HepG2 (cell line): Measurements from ENCODE around the gene ZNF618. TPM values are rescaled to one million over a fixed set of nuclear protein-coding genes. Genes with fewer than 3 reads are reported as not detected.

Experiments
- CENPT ChIP-seq: sonication (generic); formaldehyde crosslinking; IDR thresholded peaks from 2 replicates; pipeline ENCODE4 v1.8.0; 2022; ENCODE audit warnings: low read depth, mild to moderate bottlenecking, moderate library complexity, missing genetic modification reagents
- IRF9 ChIP-seq: sonication (generic); formaldehyde crosslinking; IDR thresholded peaks from 2 replicates; pipeline ENCODE4 v1.8.0; 2022; ENCODE audit warnings: missing genetic modification reagents, mild to moderate bottlenecking, borderline replicate concordance
- ZFP41 ChIP-seq: sonication (generic); formaldehyde crosslinking; IDR thresholded peaks from 2 replicates; pipeline ENCODE4 v1.4.0; 2020; ENCODE audit warnings: mild to moderate bottlenecking, missing genetic modification reagents, borderline replicate concordance
- ZHX2 ChIP-seq, 2 experiments: sonication (generic) in 1 of 2; formaldehyde crosslinking in 1 of 2; IDR thresholded peaks; 2 replicates each; pipeline versions ENCODE4 v1.6.1 to v1.9.0; 2014 to 2022; ENCODE audit warnings: antibody characterized with exemption in 1 of 2, borderline replicate concordance in 1 of 2, inconsistent platforms in 1 of 2, low read depth in 1 of 2, missing genetic modification reagents in 1 of 2
- ZNF180 ChIP-seq: sonication (generic); formaldehyde crosslinking; IDR thresholded peaks from 2 replicates; pipeline ENCODE4 v1.4.0; 2020; ENCODE audit warnings: low read depth, missing genetic modification reagents, borderline replicate concordance
- ZNF33A ChIP-seq: sonication (generic); formaldehyde crosslinking; IDR thresholded peaks from 2 replicates; pipeline ENCODE4 v1.5.1; 2020; ENCODE audit warnings: missing genetic modification reagents, mild to moderate bottlenecking, moderate library complexity, borderline replicate concordance
- ZNF556 ChIP-seq: sonication (generic); formaldehyde crosslinking; IDR thresholded peaks from 2 replicates; pipeline ENCODE4 v1.4.0; 2020; ENCODE audit warnings: mild to moderate bottlenecking, missing genetic modification reagents, borderline replicate concordance
- ZNF562 ChIP-seq: sonication (generic); formaldehyde crosslinking; IDR thresholded peaks from 2 replicates; pipeline ENCODE4 v1.8.0; 2022; ENCODE audit warnings: missing genetic modification reagents, borderline replicate concordance
- ZNF761 ChIP-seq: sonication (generic); formaldehyde crosslinking; conservative IDR thresholded peaks from 2 replicates; pipeline ENCODE4 v1.4.0; 2020; ENCODE audit warnings: mild to moderate bottlenecking, missing genetic modification reagents
- ZNF878 ChIP-seq: sonication (generic); formaldehyde crosslinking; IDR thresholded peaks from 2 replicates; pipeline ENCODE4 v1.8.1; 2023; ENCODE audit warnings: mild to moderate bottlenecking, missing genetic modification reagents, moderate library complexity
- ZSCAN20 ChIP-seq: sonication (generic); formaldehyde crosslinking; IDR thresholded peaks from 2 replicates; pipeline ENCODE4 v1.4.0; 2020; ENCODE audit warnings: missing genetic modification reagents, mild to moderate bottlenecking, borderline replicate concordance
- ZZZ3 ChIP-seq: sonication (generic); formaldehyde crosslinking; IDR thresholded peaks from 2 replicates; pipeline ENCODE4 v1.4.0; 2020; ENCODE audit warnings: missing genetic modification reagents, mild to moderate bottlenecking, borderline replicate concordance
- polyA plus RNA-seq, 8 experiments: library from polyadenylated mRNA; depleted of rRNA in 3 of 8; stranded (reverse) in 7 of 8; unstranded in 1 of 8; fragments of >200 nt; fragmentation: Illumina TruSeq in 4 of 8; extraction: Trizol in 4 of 8; gene quantifications; 2 replicates each; pipeline versions ENCODE4 v1.2.1 to v1.2.3, GENCODE V29; 2011 to 2016; ENCODE audit warnings: low read depth in 4 of 8, missing spikeins in 1 of 8, mixed read lengths in 1 of 8; ENCODE audit not compliant: insufficient read depth in 1 of 8
- total RNA-seq, 5 experiments: library from RNA; depleted of rRNA; stranded (reverse); fragments of >200 nt; fragmentation: Illumina TruSeq; extraction: Trizol; gene quantifications; 2 replicates each; pipeline ENCODE4 v1.2.3, GENCODE V29; 2016; ENCODE audit warnings: low read depth in 1 of 5
- TF ChIP-seq, protein P1 (sequence below): sonication (generic); formaldehyde crosslinking; conservative IDR thresholded peaks from 2 replicates; pipeline ENCODE4 v1.8.0; 2022; ENCODE audit warnings: missing genetic modification reagents
- TF ChIP-seq, protein P2 (sequence below): sonication (generic); formaldehyde crosslinking; IDR thresholded peaks from 2 replicates; pipeline ENCODE4 v1.5.1; 2020; ENCODE audit warnings: mild to moderate bottlenecking, missing genetic modification reagents, borderline replicate concordance
- TF ChIP-seq, protein P3 (sequence below): sonication (generic); formaldehyde crosslinking; IDR thresholded peaks from 2 replicates; pipeline ENCODE4 v1.4.0; 2020; ENCODE audit warnings: missing genetic modification reagents

The ZNF618 gene
- total and polyA plus RNA-seq, 2 of the 13 experiments (the other 11 are each of a cell fraction or from before 2014, with no cell fraction given), result 0.07 TPM

- TF ChIP-seq ZHX2 (IDR thresholded peaks at IDR 0.05; ENCODE audit: low read depth) (no peak), ZHX2 (CRISPR knock-in tag; IDR thresholded peaks at IDR 0.05; ENCODE audit: borderline replicate concordance) (no peak), ZNF556 (CRISPR knock-in tag) (peak; percentile 77; the same call in 1 of the 2 replicates), ZNF180 (no peak), ZNF562 (no peak), ZNF878 (peak; percentile 82; the same call in 1 of the 2 replicates), ZNF33A (no peak), ZFP41 (CRISPR knock-in tag) (no peak), ZNF761 (CRISPR knock-in tag) (no peak), ZSCAN20 (CRISPR knock-in tag) (no peak), IRF9 (CRISPR knock-in tag) (no peak), CENPT (CRISPR knock-in tag) (no peak), ZZZ3 (no peak)
- TF ChIP-seq, protein P1, sequence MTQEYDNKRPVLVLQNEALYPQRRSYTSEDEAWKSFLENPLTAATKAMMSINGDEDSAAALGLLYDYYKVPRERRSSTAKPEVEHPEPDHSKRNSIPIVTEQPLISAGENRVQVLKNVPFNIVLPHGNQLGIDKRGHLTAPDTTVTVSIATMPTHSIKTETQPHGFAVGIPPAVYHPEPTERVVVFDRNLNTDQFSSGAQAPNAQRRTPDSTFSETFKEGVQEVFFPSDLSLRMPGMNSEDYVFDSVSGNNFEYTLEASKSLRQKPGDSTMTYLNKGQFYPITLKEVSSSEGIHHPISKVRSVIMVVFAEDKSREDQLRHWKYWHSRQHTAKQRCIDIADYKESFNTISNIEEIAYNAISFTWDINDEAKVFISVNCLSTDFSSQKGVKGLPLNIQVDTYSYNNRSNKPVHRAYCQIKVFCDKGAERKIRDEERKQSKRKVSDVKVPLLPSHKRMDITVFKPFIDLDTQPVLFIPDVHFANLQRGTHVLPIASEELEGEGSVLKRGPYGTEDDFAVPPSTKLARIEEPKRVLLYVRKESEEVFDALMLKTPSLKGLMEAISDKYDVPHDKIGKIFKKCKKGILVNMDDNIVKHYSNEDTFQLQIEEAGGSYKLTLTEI (CRISPR knock-in tag), result no peak
- TF ChIP-seq, protein P2, sequence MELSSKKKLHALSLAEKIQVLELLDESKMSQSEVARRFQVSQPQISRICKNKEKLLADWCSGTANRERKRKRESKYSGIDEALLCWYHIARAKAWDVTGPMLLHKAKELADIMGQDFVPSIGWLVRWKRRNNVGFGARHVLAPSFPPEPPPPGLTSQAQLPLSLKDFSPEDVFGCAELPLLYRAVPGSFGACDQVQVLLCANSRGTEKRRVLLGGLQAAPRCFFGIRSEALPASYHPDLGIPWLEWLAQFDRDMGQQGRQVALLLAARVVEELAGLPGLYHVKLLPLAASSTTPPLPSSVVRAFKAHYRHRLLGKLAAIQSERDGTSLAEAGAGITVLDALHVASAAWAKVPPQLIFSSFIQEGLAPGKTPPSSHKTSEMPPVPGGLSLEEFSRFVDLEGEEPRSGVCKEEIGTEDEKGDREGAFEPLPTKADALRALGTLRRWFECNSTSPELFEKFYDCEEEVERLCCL (CRISPR knock-in tag), result no peak
- TF ChIP-seq, protein P3, sequence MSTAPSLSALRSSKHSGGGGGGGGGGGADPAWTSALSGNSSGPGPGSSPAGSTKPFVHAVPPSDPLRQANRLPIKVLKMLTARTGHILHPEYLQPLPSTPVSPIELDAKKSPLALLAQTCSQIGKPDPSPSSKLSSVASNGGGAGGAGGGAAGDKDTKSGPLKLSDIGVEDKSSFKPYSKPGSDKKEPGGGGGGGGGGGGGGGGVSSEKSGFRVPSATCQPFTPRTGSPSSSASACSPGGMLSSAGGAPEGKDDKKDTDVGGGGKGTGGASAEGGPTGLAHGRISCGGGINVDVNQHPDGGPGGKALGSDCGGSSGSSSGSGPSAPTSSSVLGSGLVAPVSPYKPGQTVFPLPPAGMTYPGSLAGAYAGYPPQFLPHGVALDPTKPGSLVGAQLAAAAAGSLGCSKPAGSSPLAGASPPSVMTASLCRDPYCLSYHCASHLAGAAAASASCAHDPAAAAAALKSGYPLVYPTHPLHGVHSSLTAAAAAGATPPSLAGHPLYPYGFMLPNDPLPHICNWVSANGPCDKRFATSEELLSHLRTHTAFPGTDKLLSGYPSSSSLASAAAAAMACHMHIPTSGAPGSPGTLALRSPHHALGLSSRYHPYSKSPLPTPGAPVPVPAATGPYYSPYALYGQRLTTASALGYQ, result peak; percentile 23; the same call in 1 of the 2 replicates
These were observed 185.8 kb downstream of the ZNF618 start (continued) for GRCh38 chr9:114061830-114062474.
